Endothelial cell of umbilical vein (primary cell): ENCODE results near the gene PACSIN2.

Experiments
- CTCF ChIP-seq, 2 donors: IDR thresholded peaks; 1 replicate in 1 of 2; 2 replicates in 1 of 2; pipeline ENCODE4 v1.5.1; 2011; ENCODE audit warnings: low read length in 2 of 2, mild to moderate bottlenecking in 2 of 2, moderate library complexity in 2 of 2, control low read depth in 1 of 2, inconsistent platforms in 1 of 2, low read depth in 1 of 2; ENCODE audit not compliant: insufficient read depth in 1 of 2; ENCODE audit errors: extremely low read depth in 1 of 2
- EZH2 ChIP-seq: IDR thresholded peaks from 2 replicates; pipeline ENCODE4 v1.6.1; 2012; ENCODE audit warnings: borderline replicate concordance, low read depth, mild to moderate bottlenecking, moderate library complexity, low read length, inconsistent platforms; ENCODE audit not compliant: severe bottlenecking
- FOS ChIP-seq: IDR thresholded peaks from 2 replicates; pipeline ENCODE4 v1.6.1; 2011; ENCODE audit warnings: mild to moderate bottlenecking, low read length, moderate library complexity, borderline replicate concordance; ENCODE audit not compliant: insufficient read depth
- GATA2 ChIP-seq: IDR thresholded peaks from 2 replicates; pipeline ENCODE4 v1.7.0; 2011; ENCODE audit warnings: low read depth, mild to moderate bottlenecking, moderate library complexity, mixed read lengths, low read length; ENCODE audit not compliant: insufficient read length, insufficient read depth
- MYC ChIP-seq: IDR thresholded peaks from one replicate; pipeline ENCODE4 v1.6.1; 2011; ENCODE audit warnings: mild to moderate bottlenecking, low read depth, low read length
- POLR2A ChIP-seq: IDR thresholded peaks from 2 replicates; pipeline ENCODE4 v1.6.1; 2012; ENCODE audit warnings: low read depth, mild to moderate bottlenecking, control low read depth, low read length
- POLR2AphosphoS5 ChIP-seq: IDR thresholded peaks from 2 replicates; pipeline ENCODE4 v1.6.1; 2012; ENCODE audit warnings: low read depth, mild to moderate bottlenecking, control low read depth, low read length, moderate library complexity; ENCODE audit not compliant: insufficient read depth
- TF ChIP-seq, protein P1 (sequence below): IDR thresholded peaks from 2 replicates; pipeline ENCODE4 v1.6.1; 2011; ENCODE audit not compliant: insufficient read depth, insufficient read length

GRCh38 chr22:42938976-42939375 lies 76.0 kb downstream of the PACSIN2 start:
- TF ChIP-seq, protein P1, sequence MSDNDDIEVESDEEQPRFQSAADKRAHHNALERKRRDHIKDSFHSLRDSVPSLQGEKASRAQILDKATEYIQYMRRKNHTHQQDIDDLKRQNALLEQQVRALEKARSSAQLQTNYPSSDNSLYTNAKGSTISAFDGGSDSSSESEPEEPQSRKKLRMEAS: no peak
- TF ChIP-seq CTCF (IDR thresholded peaks at IDR 0.05; ENCODE audit: extremely low read depth in 1 of 2, insufficient read depth in 1 of 2, low read depth in 1 of 2, low read length in 2 of 2): no peak
- TF ChIP-seq MYC: no peak
- no peak for TF ChIP-seq POLR2A
- TF ChIP-seq POLR2AphosphoS5: no peak
- no peak for TF ChIP-seq FOS
- no peak for TF ChIP-seq EZH2
- no peak for TF ChIP-seq GATA2
